GM18909 (cell line): Measurements from ENCODE around the gene KLRB1.
"Not testable (repeated sequence)": the region's sequence is repeated elsewhere in the genome, so short reads cannot be mapped to it uniquely, and the experiment has no call there.

Experiments used
- ATAC-seq: cut with Tn5 transposase; IDR thresholded peaks from one replicate; pipeline ENCODE4 v1.9.1; 2021; ENCODE audit warnings: mild to moderate bottlenecking; ENCODE audit not compliant: unreplicated experiment, poor library complexity

Gene KLRB1

DNA sequence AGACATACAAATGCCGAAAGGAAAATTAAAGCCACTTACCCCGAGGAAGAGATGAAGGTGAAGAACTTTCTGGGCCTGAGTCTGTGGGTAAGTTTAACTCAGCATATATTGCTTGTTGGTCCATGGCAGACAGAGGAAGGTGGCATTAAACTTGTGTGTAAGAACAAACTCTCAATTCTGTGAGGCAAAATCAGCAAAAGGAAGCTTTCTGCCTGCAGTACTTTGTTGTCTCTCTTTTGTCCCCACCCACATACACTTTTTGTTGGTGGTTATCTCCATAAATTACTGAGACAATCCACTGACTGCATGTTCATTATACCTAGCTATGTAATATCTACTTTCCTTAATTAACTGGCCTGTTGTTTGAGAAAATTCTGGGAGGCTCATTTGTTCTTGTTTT is at the start of gene KLRB1:
KLRB1 (minus strand) TSS at position 201 of the 400 bp plus-strand sequence; CDS start at position 124, 77 bp downstream.
- no peak for ATAC-seq

- ATAC-seq, result no peak
These were observed 43.6 kb upstream of the KLRB1 start for GRCh38 chr12:9651265-9651729.

- ATAC-seq, result no peak
These were observed 42.4 kb upstream of the KLRB1 start for GRCh38 chr12:9650151-9650576.

DNA sequence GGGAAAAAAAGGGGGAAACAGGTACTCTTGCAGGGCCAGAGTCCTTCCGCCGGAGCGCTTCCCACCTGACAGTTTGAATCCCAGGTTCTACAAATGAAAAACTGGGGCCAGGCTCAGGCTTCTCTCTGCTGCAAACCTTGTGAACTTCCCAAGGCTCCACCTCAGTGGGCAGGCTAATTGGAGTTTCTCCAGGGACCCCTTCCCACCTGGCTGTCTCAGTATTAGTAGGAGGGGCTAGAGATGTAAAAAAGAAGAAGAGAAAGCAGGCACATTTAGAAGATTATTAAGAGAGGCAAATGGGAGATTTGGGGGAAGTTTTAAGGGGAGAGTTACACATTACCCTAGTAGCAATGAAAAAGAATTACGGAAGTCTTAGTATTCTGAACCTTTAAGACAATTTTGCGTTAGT is 41.8 kb upstream of the KLRB1 start:
- ATAC-seq, result peak; percentile 25

DNA sequence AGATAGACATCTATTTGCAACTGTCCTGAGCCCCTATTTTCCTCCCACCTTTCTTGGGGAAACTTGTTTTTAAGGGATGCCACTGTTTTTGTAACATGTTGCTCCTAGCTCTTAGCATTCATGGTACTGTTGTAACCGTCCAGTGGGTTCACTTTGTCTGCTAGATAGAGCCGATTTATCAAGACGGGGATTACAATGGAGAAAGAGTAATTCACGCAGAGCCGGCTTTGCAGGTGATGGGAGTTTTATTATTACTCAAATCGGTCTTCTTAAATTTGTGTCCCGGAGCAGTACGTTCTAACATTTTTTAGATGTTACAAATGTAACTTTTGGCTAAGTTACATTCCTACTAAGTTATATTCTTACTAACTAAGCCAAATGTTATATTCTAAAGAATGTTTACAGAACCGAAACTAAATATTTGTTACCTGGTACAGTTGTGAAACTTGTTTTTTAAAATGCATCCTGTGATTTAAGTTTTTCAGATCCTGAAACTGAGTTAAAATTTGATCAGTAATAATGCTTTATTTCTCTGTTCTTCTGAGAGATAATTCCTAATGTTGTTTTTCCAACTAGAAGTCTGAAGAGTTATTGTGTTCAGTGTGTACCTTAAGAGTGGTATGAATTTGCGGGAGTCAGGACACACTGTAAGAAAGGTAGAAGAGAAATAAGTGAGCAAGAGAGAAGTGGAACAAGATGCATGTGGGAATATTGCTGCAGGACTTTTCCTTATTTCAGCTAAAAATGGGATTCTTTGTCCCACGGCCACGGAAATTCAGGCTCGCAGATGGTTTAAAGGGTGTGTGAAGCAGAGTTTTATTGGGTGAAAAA is 41.2 kb upstream of the KLRB1 start:
- ATAC-seq, result no peak

- ATAC-seq, result peak; percentile 78
These were observed 40.3 kb upstream of the KLRB1 start for GRCh38 chr12:9647825-9648700.

DNA sequence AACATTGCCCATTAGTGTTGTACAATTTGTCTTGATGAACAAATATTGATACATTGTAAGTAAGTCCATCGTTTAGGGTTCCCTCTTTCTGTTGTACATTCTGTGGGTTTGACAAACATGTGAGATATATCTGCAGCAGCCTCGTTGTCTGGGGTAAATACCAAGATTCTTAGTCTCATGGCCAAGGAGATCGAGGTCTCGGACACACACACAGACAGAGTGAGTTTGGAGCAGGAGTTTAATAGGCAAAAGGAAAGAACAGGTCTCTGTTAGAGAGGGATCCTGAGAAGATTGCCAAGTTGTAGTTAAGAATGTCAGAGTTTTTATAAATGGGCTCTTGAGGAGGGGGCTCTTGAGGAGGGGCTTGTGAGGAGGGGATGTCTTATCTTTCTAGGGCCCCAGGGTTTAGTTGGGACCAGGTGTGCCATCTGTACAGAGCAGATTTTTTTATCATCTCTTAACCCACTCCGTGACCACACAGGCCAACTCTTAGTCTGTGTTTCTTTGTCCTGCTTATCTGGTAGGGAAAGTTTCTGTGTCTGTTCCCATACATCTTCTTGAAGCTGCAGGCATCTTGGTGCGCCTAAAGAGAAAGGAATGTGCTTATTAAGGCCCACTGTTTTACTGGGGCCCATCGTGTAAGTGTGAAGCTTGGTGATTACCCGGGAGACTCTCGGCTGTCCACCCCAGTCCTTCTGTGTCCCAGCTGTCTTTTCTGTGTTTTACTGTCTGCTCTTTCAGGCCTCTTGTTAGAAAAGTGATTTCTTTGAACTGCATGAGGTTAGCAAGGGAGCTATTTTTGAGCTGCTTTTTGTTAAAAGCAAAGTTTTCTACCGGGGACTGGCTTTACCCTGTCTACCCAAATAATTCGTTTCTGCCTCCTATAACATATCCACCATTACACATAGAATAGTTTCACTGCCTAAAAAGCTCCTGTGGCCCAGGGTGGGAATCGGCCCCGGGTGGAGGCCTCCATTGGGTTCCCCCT is 39.4 kb upstream of the KLRB1 start:
- no peak for ATAC-seq

DNA sequence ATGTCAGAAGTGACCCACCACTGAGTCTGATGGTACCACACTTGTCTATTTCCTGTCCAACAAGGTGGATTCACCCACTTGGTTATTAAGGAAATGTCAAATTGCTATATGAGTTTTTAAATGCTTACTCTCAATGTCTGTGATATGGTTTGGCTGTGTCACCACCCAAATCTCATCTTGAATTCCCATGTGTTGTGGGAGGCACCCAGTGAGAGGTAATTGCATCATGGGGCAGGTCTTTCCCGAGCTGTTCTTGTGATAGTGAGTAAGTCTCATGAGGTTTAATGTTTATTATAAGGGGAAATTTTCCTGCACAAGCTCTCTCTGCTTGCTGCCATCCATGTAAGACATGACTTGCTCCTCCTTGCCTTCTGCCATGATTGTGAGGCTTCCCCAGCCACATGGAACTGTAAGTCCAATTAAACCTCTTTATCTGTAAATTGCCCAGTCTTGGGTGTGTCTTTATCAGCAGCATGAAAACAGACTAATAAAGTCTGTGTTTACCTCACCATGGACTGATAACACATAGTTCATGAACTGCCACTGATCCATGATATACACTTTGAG is 37.4 kb upstream of the KLRB1 start:
- ATAC-seq, result not testable (repeated sequence)

- ATAC-seq, result no peak
These were observed 35.5 kb upstream of the KLRB1 start for GRCh38 chr12:9643266-9643660.

GRCh38 chr12:9642606-9643265 is 35.0 kb upstream of the KLRB1 start:
- no peak for ATAC-seq

- ATAC-seq, result no peak
These were observed 32.3 kb upstream of the KLRB1 start for GRCh38 chr12:9640024-9640423.

DNA sequence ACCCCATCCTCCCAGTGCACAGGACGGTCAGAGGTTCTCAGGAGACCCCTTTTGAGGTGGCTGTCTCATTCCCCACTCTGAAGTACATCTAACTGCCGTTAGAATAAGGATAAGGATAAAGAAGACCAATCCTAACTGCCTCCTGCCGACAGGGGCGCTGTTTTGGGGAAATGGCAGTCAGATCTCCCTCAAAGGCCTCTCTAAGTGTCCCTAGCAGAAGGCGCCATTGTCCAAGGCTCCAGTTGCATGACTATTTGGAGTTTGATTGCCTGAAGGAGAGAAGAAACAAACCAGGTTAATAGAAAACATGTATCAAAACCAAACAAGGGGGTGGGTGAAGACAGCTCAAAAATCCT is 29.1 kb upstream of the KLRB1 start:
- no peak for ATAC-seq

DNA sequence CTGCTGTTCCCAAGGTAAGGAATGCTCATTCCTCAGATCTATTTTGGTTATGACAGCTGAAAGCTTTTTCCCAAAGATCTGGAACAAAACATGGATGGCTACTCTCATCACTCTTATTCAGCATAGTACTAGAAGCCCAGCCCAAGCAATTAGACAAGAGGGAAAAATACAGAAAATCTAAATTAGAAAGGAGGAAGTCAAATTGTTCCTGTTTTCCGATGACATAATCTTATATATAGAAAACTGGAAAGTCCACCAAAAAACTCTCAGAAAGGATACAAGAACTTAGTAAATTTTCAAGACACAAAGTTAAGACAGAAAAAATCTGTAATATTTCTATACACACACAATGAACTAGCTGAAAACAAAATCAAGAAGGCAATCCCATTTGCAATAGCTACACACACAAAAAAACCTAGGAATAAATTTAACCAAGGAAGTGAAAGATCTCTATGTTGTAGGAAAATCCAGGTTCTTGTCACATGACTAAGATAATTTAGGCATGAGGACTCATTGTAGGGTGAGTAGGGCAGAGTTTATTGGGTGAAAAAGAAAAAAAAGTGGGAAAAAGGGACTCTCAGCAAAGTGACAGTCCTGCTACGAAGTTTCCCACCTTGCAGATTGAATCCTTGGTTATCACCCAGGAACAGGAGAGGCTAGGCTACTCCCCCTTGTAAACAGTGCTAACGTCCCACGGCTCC is 28.6 kb upstream of the KLRB1 start:
- no peak for ATAC-seq

DNA sequence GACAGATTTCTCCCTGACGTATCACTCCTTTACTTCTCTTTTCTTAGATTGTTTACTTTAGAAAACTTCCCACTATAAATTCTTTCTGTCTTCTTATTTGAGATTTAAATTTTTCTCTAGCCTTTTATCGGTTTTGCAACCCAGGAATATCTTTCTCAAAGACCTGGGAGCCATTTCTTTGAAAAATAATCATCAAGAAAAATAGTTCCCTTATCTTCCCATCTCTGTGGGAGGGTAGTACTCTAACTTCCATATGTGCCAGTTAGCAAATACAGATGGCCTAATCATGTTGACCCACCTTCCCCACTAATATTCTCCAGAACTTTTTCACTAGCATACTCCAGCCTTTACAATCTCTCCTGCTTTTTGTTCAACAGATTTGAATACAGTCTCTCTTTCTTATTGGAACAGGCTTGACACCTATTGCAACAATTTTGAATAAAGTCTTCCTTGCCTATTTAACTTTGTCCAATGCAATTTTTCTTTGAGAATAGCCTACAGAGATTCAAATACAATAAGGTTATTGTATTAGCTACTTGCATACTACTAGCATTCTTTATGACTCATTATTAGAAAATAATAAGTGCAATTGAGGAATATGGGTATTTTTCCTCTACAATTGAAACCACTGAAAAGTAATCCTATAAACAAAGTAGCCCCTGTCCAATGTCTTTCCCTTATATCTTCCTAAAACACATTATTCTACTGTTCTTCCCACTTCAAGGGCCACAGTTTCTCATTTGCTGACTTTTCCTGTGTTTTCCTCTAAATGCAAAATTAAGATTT is 27.4 kb upstream of the KLRB1 start:
- no peak for ATAC-seq

DNA sequence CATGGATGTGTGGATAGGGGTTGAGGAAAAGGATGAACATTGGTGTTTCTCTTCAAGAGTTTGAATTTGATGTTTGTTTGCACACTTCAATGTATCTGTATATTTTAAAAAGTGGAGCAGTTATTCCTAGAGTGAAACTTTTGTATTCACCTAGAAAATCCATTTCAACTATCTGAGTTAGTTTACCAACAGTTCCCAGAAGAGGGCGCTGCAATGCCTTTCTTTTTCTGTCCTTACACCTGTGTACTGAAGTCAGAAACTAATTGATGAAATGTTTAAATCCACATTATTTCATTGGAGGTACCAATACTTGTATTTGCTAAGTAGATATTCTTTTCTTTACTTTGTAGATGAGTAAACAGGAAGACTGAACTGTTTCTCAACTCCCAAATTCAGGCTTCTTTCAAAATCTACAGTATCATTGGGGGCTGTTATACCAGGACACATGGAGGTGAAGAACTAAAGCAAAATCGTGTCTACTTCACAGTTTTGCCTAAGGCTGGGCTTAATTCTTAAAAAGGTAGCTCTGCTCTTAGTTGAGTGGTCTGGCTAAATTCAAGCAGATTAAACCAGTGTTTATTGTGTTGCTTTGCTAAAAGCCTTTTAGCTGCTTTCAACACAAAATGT is 26.6 kb upstream of the KLRB1 start:
- ATAC-seq, result peak; percentile 58

DNA sequence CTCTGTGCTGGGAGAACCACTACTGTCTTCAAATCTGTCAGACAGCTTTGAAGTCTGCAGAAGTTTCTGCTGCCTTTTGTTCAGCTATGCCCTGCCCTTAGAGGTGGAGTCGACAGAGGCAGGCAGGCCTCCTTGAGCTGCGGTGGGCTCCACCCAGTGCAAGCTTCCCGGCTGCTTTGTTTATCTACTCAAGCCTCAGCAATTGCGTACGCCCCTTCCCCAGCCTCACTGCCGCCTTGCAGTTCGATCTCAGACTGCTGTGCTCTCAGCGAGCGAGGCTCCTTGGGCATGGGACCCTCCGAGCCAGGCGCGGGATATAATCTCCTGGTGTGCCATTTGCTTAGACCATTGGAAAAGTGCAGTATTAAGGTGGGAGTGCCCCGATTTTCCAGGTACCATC is 25.1 kb upstream of the KLRB1 start:
- no peak for ATAC-seq

GRCh38 chr12:9626821-9627220 is 19.1 kb upstream of the KLRB1 start:
- ATAC-seq, result no peak
